Suprapubic skin (tissue), 4 donors: ENCODE results near the gene CYP2C8.

Experiments used
- EP300 ChIP-seq: sonication (generic); formaldehyde crosslinking; IDR thresholded peaks from one replicate; pipeline ENCODE4 v1.6.1; 2017; ENCODE audit warnings: antibody characterized with exemption
- POLR2A ChIP-seq, 2 donors: fragments of 450-650 bp; IDR thresholded peaks; one replicate each; pipeline ENCODE4 v1.6.1; 2017; ENCODE audit warnings: antibody characterized with exemption in 2 of 2, mild to moderate bottlenecking in 2 of 2, moderate library complexity in 2 of 2
- POLR2AphosphoS5 ChIP-seq, 3 donors: sonication (generic); formaldehyde crosslinking; IDR thresholded peaks; one replicate each; pipeline ENCODE4 v1.6.1; 2017; ENCODE audit warnings: antibody characterized with exemption in 3 of 3
- TF ChIP-seq, protein P1 (sequence below), 2 donors: fragments of 200-600 bp in 1 of 2; fragments of 450-650 bp in 1 of 2; sonication (generic) in 1 of 2; IDR thresholded peaks; one replicate each; pipeline ENCODE4 v1.5.1; 2016 to 2019; ENCODE audit warnings: antibody characterized with exemption in 2 of 2, mild to moderate bottlenecking in 1 of 2, moderate library complexity in 1 of 2

DNA sequence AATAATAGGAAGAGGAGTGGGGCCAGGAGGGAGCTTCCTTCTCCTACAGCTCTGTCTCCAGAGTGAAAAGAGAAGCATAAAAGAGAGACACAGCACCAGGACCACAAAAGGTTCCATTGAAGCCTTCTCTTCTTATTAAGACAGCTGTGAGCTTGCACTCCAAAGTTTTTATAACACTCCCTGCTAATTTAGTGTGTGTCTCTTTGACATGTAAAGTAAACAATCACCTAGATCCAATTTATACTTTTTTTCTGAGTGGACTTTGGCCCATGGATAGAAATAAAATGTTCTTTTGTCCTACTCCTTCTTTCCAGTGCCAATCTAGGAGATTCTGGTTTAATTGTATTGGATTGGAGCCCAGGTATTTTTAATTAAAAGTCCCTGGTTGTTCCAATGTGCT is at the start of gene CYP2C8:
- TF ChIP-seq, protein P1, sequence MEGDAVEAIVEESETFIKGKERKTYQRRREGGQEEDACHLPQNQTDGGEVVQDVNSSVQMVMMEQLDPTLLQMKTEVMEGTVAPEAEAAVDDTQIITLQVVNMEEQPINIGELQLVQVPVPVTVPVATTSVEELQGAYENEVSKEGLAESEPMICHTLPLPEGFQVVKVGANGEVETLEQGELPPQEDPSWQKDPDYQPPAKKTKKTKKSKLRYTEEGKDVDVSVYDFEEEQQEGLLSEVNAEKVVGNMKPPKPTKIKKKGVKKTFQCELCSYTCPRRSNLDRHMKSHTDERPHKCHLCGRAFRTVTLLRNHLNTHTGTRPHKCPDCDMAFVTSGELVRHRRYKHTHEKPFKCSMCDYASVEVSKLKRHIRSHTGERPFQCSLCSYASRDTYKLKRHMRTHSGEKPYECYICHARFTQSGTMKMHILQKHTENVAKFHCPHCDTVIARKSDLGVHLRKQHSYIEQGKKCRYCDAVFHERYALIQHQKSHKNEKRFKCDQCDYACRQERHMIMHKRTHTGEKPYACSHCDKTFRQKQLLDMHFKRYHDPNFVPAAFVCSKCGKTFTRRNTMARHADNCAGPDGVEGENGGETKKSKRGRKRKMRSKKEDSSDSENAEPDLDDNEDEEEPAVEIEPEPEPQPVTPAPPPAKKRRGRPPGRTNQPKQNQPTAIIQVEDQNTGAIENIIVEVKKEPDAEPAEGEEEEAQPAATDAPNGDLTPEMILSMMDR (IDR thresholded peaks at IDR 0.05) = no peak
- TF ChIP-seq POLR2A (IDR thresholded peaks at IDR 0.05) (no peak), POLR2AphosphoS5 (IDR thresholded peaks at IDR 0.05) (no peak), EP300 (no peak)
